DMS79 treated with DMSO at 0.1 percent for 48 hours (cell line): ENCODE measurements around the gene FGFR2.

Experiments
- DNase-seq: peaks from one replicate; lab custom pipeline; 2025; lab: John Stamatoyannopoulos, UW

The FGFR2 gene

DNA sequence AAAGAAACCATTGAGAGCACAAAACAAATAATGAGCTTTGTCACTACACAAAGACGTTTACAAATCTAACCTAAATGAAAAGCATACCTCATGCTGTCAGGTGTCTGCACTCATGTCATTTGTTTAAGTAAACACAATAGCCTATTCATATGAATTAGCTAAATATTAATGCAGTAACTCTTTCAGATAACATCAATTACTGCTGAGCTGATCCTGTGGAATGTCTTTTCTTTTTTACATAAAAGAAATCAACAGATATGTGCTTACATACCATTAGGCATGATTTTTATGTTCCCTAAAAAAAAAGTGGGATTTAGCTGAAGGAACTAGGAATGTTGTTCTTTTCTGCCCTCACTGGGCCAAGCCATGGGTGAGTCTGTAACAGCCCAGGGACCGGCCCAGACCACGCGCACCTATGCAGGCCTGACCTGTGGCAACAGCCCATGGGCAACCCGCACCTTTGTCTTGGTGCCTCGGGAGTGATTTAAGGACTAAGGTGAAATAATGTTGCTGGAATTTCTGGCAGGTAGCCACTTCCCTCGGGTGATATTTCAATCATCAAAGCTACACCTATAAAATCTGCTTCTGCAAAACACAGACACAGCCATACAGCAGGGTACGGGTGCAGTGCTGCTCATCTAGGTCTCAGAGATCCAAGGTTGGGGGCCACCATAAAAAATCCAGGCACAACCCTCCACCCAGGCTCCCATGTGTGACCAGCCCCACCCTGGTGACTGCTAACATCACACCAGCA is 44.6 kb downstream of the FGFR2 start:
- DNase-seq, result peak; percentile 27

DNA sequence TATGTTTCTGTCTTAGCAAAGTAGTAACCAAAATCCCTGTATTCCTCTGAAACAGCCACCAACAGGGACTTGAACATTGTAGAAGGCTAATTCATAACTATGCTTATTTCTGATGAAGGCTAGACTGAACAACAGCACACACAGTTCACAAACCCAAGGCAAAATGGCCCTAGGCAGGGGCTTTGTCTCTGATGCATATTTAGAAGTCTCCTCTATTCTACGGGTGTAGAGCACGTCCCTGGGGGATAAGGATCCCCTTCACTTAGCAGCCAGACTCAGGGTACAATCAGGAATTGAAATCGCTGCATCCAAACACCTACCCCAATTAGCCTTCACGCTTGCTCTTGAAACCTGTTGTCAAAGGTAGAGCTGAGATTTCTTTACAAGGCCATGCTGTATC is 45.5 kb downstream of the FGFR2 start:
- DNase-seq, result no peak

DNA sequence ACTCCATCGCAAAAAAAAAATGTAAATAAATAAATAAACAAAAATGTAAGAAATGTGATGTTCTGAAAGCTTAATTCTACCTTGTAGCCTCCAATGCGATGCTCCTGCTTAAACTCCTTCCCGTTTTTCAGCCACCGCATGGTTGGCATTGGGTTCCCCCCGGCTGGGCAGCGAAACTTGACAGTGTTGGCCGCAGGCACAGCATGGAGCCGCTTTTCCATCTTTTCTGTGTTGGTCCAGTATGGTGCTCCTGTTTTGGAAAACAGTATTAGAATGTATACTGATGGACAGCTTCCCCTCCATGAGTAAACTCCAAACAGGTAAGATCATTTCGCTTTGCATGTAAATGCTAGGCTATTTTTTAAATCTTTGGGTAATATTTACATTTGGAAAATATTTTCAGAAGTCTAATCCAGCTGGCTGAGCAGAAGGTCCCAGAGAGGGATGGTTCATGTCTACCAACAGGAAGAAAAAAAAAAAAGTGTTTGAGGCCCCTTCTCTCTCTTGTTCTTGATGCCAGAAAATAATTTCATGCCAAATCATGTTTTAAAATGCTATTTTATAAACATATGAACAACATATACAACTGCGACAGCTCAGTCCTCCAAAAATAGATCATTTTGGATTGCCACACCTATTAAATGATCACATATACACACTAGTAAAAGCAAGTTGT is 46.9 kb downstream of the FGFR2 start:
- no peak for DNase-seq

DNA sequence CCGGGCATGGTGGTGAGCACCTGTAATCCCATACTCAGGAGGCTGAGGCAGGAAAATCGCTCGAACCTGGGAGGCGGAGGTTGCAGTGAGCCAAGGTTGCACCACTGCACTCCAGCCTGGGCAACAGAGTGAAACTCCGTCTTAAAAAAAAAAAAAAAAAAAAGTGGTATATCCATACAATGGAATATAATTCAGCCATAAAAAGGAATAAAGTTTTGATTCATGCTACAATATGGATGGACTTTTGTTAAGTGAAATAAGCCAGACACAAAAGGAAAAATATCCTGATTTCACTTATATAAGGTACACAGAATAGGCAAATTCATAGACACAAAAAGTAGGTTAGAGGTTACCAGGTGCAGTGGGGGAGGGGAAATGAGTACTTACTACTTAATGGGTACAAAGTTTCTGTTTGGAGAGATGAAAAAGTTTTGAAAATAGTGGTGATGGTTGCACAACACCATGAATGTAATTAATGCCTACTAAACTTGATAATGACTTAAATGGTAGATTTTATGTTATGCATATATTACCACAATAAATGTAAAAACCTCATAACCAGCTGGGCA is 53.9 kb downstream of the FGFR2 start:
- no peak for DNase-seq

DNA sequence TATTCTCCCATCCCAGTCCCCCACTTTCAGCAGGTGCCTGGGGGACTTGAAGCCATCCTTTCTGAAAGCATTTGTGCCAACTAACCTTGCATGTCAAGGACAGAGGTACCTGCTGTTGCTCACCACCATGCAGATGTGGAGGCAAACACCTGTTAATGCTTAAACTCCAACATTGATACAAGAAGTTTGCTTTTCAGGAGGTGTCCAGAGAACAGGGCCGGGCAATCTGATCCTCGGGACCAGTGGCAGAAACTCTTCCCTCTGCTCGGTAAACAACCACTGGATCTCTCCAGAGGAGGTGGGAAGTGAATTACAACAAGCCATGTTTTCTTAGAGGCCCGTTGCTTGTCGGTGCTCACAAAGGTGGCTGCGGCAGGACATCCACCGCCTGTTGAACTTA is 54.7 kb downstream of the FGFR2 start:
- no peak for DNase-seq

DNA sequence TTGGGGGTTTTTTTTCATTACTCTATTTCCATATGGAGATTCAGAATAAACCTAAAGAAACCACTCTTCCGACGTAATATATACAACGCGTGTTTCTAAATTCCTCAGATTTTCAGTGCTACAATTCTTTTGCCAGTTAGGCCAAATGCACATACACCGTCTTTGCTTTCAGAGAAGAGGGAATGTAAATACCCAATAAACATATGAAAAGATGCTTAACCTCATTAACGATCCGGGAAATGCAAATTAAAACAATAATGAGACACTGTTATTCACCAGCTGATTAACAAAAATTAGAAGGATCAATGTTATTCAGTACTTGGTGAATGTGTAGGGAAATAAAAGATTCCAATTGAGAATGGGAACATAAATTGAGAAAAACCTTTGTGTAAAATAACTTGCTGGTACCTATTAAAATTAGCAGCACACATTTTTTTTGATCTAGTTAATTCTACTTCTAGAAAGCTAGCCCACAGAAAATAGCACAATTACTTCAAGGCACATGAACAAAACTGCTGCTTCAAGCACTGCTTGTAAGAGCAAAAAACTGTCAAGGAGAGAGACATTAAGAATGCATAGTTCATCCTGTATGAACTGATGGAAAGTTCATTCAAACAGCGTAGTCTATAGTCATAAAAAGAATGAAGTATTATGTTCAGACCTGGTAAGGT is 56.7 kb downstream of the FGFR2 start:
- no peak for DNase-seq

DNA sequence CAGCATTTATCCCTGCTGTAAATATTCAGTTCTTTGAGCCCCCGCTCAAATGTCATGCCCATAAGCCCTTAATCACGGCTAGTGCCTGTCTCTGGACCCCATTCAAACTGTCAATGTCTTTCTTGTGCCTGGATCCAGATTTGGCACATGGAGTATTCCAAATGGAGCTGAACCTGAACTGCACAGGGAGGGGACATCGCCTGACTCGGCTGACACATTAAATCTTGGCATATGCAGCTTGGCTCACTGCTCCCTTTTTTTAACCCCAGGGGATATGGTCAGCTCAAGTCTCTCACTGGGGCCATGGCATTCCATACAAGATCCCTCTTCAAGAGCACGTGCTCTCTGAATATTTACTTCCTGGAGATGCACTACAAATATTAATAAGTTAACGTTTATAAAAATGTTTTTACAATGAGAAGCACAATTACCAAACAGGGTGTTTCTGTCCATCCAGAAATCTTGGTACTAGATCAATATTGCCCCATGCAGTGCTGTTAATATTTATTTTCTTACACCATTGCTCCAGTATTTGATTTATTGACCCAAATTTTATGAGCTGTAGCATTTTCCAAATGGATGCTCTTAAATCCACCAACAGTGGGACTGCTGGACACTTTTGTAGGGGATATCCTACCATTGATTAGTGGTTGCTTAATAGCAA is 57.4 kb downstream of the FGFR2 start:
- peak; percentile 15 for DNase-seq

DNA sequence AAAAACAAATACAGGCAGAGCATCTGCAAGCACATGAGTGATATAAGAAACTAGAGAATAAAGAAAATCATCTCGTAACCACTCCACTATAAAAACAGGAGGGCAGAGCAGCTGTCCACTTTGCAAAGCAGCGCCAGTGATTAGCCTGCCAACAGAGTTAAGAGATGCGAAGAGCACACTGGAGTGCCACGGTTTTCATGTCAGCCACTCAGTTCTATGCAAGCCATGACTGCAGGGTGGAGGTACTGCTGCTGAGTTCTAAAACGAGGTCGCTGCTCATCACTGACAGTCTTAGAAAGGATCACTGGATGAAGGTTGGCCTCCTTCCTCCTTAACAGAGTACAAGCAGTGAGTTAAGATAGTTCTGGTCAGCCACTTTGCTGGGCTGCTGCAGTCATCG is 58.5 kb downstream of the FGFR2 start:
- DNase-seq, result peak; percentile 50

DNA sequence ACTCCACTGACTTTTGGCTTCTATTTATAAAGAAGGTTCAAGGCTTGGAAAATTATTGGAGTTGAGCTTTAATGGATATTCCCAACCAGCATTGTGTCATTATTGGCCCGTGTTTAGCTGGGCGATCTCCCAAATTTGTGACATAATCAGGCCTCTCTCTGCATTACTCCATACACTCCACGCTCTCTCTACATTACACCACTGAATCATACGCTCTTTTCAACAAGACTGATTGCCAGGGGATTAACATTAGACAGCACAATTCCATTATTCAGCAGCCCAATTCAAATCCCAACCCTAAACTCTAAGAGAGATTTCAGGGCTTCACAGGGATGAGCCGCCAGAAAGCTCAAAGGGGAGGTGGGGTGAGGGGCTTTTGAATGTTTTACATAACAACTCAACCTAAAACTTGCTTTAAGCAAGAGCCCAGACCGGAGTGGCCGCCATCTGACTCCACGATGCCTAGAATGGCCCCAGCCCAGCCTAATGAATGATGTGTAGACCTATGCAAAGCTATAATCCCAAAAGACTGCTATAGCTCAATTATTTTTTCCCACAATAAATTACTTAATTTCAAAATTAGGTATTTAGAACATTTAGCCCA is 61.8 kb downstream of the FGFR2 start:
- DNase-seq, result no peak

DNA sequence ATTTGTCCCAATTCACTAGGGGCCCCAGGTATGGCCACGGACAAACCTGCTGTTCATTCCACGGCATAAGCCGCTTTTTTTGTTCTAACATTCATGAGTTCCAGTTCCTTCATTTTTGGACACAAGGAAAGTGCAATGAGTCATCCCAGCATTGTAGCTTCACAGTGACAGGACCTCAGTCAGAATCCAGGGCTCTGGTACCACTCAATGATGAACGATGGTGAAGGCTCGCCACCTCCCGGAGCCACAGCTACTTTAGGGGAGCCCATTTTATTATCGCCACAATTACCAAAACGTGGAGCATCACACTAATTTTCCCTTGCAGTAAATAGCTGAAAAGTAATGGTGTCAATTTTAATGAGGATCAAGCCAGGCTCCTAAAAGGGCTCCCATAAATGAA is 62.9 kb downstream of the FGFR2 start:
- no peak for DNase-seq

DNA sequence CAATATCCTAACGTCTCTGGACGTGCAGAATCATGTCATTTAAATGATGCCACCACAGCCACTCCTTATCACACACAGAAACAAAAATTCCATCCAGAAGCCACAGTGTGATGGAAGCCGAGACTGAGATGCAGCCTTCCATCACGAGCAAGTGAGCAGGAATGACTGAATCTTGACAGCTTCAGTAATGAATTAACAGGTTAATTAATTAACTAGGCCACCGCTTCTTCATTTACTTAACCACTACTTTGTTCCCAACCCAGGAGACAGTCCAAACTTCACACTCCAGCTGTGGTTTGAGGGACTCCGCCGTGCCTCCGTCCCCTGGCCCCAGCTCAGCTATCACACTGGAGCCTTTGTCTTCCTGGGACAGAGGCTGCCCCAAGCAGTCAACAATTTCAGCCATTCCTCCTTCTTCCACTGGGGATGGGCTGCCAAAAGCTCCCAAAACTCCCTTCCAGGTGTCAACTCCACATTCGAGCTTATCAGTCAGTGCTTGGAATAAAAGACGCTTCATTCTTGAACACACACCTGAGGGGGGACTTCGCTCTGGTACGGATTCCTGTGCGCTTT is 65.9 kb downstream of the FGFR2 start:
- no peak for DNase-seq

DNA sequence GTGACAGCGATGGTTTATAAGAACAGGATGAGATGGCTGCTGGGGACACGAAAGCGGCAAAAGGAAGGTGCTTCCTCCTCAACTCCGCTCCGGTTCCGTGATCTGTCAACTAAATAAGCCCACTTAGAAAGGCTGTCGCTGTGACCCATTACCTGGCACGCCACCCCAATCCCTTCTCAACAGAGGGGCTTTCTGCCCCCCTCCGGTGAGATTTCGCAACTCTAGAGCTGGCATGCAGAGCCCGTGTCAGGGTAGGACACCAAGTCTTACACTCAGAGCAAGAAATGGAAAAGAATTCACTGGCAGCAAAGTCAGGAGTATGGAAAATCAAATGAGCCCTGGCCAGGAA is 66.4 kb downstream of the FGFR2 start:
- no peak for DNase-seq

DNA sequence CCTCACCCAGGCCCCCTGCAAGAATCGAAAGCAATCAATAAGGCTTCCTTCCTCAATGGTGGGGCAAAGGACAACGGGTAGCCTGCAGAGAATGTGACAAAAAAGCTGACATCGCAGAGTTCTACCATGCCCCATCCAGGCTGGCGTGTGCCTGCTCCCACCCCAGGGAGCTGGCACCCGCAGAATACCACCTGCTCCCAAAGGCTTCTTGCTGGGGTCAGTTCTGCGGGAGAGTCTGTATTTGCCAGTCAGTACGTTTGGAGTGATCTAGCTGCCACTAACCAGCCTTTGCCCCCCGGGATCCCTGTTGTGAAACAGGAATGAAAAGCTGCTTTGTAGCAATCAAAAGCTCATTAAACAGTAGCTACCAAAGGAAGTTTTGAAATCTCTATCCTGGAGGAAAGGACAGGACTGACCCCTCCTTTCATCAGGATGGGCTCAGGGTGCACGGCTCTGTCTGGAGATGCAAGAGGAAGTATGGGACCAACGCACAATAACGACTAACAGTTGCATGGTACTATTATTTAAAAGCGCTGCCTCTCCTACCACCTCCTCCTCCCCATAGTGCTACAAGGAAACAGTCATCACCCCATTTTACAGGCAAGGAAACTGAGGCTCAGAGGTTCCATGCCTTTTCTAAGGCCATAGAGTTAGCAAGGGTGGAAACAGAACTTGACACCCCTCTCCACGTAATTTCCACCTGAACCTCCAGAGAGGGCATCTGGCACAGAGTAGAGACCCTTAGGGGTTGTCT is 67.0 kb downstream of the FGFR2 start:
- DNase-seq, result no peak

DNA sequence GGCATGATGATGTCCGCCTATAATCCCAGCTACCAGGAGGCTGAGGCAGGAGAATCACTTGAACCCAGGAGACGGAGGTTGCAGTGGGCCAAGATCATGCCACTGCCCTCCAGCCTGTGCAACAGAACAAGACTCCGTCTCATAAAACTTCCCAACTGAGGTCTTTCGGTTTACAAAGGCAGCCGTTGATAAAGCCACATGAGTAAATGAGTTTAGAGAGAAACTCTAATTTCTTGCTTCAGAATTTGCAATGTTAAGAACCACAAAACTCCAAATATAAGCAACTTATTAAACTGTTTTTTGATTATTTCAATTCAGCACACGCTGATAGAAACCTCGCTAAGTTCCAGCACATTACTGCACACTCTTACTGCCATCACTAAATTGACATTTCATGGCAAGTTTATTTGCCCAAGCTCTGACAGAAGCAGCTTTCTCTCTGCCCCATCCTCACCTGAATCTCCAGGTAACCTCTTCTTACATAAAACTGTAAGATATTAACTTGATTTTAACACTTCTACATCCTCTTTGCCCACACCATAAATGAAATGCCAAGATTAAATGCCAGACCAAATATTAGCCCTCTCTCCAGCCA is 67.7 kb downstream of the FGFR2 start:
- DNase-seq, result no peak

DNA sequence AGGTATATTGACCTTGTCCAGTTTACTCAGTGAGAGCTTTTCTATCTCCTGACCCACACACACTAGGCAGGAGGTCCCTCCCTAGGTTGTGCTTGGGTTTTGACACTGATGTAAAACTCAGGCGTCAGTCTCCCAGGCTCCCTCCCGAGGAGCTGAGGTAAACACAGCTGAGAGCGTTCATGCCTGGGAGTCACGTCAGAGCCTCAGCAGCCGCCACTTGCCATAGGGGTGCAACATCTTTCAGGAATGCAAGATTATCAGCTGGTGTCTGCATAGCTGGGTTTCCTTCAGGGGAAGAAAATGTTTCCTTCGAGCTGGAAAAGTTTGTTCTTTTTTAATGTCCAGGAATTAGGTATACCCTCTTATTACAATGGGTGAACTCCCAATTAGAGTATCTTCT is 70.6 kb downstream of the FGFR2 start:
- peak; percentile 19 for DNase-seq

DNA sequence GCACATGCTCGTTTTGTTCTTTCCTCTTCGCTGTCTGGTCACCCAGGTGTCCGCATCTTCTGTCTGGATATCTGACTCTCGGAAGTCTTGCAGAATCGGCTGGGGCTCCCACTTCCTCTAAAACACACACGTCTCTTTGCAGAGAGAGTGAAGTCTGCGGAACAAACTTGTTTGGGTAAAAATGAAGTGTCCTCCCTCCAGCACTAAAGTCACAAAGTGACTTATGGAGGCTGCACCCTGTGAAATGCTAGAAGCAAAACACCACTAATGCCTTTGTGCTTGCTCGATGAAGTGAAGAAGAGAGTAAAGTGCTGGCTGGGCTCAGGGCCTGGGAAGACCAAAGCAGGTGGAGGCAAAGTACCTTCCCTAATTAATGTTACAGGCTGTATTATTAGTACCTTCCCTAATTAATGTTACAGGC is 71.4 kb downstream of the FGFR2 start:
- peak; percentile 47 for DNase-seq

DNA sequence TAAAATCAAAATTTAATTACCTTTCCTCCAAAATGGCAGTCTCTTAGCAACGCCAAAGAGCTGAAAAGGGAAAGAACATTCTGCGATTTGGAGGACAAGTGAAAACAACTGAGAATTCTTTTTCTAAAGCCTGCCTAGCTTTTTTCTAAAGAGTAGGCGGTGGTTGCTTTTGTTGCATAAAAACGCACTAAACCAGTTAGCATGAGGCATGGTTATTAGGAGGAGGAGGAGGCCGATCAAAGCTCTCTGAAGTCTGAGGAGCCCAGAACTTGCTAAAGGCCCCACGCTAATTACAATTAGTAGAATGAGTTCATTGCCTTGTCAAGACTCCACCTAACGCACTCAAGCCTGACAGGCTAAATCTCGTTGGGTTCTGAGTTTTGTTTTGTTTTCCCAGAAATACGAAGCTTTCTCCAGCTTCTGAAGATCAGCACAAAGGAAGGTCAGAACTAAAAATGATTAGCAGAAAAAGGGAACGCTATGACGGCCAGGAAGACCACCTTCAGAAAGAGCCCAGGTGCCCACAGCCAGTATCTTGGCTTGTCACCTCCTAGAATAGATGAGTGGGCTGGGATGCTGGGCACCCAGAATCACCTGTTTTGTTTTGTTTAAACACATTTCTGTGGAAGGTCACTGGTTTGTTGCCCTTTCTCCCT is 72.0 kb downstream of the FGFR2 start:
- DNase-seq, result peak; percentile 26

DNA sequence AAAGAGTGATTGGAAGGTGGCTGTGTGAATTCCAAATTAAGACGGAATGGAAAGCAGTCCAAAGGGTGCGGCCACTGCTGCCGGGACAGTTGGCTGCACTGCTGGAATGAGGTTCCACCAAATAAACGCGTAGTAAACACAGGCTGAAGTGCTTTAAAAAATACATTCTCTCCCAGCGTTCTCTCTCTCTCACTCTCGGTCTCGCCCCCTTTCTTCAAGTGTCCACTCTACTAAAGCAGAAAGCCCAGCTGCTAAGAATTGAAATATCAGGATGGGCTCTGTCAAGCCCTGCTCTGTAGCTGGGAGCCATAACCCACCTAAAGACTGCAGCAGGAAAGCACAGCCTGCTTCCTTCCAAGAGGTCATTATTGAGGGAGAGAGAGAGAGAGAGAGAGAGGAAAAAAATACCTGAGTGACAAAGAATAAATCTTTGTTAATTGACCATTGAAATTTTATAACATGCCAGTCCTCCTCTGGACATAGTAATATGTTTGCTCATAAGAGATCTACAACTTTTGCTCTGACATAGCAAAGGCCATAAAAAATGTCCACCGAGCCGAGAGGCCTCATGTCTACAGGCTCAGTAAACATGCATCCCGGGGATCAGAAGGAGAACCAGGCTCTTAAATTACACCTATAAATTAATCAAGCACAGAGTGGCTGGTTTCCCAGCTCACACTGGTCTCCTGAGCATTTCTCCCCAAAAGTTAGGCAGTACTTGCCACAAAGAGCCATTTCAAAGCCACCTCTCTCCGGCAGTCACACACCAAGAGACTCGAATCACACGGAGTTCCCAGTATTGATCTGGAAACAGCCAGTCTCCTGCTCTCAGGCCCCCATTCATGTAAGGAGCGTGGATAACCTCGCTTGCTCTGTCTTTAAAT is 72.8 kb downstream of the FGFR2 start:
- peak; percentile 28 for DNase-seq
